RWPE1 (cell line): ENCODE data around the gene ATXN1.

Experiments used
- CTCF ChIA-PET: fragments of 350-600 bp; sonication (Branson Sonifier 250); formaldehyde crosslinking; extraction: SDS; loops from one replicate; lab custom pipeline; 2021; lab: Yijun Ruan, JAX
- POLR2A ChIA-PET: fragments of 400-600 bp; formaldehyde crosslinking; extraction: SDS; loops from one replicate; lab custom pipeline; 2020; ENCODE audit warnings: antibody characterized with exemption; ENCODE audit not compliant: low non-redundant PET; lab: Yijun Ruan, JAX
- DNase-seq: peaks from one replicate; pipeline ENCODE4 v3.0.0; 2012; ENCODE audit warnings: low spot score
- H3K27ac ChIP-seq: fragments of 450-650 bp; 2 replicates; pipeline ENCODE4 v1.5.1; 2017
- CTCF ChIP-seq: fragments of 450-650 bp; conservative IDR thresholded peaks from 2 replicates; pipeline ENCODE4 v1.5.1; 2017; ENCODE audit warnings: low read depth, mild to moderate bottlenecking

The ATXN1 gene

GRCh38 chr6:16523606-16524379, 237.5 kb downstream of the ATXN1 start:
- TF ChIP-seq CTCF = no peak
- ChIA-PET POLR2A (no interaction called here), CTCF (interaction anchor here (0.6 to 0.8 kb wide), 2 partner anchors 9 to 188 kb away, joined by 3 to 6 read pairs; no protein-coding TSS in a partner anchor)
- no peak overlapping the region for H3K27ac ChIP-seq
- DNase-seq = no peak

DNA sequence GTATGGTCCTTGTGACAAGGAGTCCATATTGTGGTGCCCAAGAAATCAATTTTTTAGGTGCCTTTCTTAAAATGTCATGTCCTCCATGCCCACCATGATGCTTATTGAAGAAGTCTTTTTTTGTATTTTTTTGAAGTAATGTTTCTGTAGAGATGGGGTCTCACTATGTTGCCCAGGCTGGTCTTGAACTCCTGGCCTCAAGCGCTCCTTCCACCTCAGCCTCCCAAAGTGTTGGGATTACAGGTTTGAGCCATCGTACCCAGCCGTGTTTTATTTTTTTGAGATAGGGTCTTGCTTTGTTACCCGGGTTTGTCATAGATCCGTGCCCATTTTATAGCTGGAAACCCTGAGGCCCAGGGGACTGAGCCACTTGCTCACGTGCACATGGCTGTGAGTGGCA, 238.3 kb downstream of the ATXN1 start:
- no peak overlapping the region for H3K27ac ChIP-seq
- no peak for TF ChIP-seq CTCF
- ChIA-PET POLR2A (no interaction called here), CTCF (no interaction called here)
- no peak for DNase-seq

DNA sequence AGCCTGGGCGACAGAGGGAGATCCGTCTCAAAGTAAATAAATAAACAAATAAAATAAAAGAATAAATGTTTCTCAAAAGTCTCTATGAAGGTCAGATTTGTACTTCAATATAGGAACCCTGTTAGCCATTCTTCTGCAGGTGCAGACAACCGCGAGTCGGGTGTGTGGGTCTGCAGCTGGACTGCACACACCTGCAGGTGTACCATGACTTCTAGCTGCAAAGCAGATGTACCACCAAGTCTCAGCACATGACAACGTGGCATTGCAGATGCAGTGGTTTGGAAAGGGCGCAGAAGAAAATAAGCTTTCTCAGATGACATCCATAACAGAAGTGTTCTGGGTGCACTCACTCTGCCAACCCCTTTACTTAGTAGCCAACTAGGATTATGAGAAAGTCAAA, 239.7 kb downstream of the ATXN1 start:
- POLR2A ChIA-PET = no interaction called here
- no peak overlapping the region for H3K27ac ChIP-seq
- no peak for DNase-seq
- CTCF ChIA-PET = interaction anchor here (1.8 kb wide), 1 partner anchor 11 kb away, joined by 6 read pairs; no protein-coding TSS in a partner anchor
- TF ChIP-seq CTCF = no peak

GRCh38 chr6:16519265-16520242, 241.7 kb downstream of the ATXN1 start:
- no peak for DNase-seq
- ChIA-PET POLR2A (no interaction called here), CTCF (no interaction called here)
- H3K27ac ChIP-seq = no peak overlapping the region
- TF ChIP-seq CTCF = no peak

- TF ChIP-seq CTCF = no peak
- ChIA-PET POLR2A (no interaction called here), CTCF (no interaction called here)
- DNase-seq = no peak
- no peak overlapping the region for H3K27ac ChIP-seq
These were observed 243.0 kb downstream of the ATXN1 start for GRCh38 chr6:16518265-16518664.

DNA sequence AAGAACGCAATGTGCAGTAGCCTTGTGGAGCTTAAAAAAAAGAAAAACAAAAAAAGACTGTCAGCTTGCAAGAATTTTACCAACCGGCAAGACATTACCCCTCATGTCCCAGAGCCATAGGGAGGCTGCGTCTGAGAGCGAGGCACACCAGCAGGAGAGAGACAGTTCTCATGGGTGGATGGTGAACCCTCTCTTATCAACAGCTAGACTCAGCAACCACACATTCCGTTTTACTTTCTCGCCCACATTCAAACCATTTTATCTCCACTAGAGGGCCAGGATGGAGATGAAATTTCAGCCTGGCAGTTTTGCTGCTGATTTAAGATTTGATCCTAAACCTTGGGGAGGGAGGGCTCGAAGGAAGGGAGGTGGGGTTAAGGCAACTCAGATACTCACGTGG, 247.0 kb downstream of the ATXN1 start:
- ChIA-PET POLR2A (no interaction called here), CTCF (interaction anchor here (0.7 to 1.4 kb wide), 4 partner anchors 9 to 308 kb away, joined by 3 to 5 read pairs (median 3); no protein-coding TSS in a partner anchor)
- DNase-seq = peak; percentile 33
- peak; percentile 37 for TF ChIP-seq CTCF
- no peak overlapping the region for H3K27ac ChIP-seq
